ENCODE results near the gene JAZF1. TPM values are rescaled to one million over a fixed set of nuclear protein-coding genes. Genes with fewer than 3 reads are reported as not detected.

JAZF1 gene
- 3.9 TPM for total RNA-seq
- 14.5 TPM for polyA plus RNA-seq
- long read RNA-seq, donor 1, partial matches to known transcripts, result 0 of 1 reads
- long read RNA-seq, donor 1, other reads (novel, unspliced or antisense), result 0 of 1 reads
- long read RNA-seq, donor 2, result 0 reads
- long read RNA-seq, donor 3, partial matches to known transcripts, result 0 of 1 reads
- long read RNA-seq, donor 3, other reads (novel, unspliced or antisense), result 0 of 1 reads
- long read RNA-seq, donor 4, transcript JAZF1-201 (5 exons, 3,125 nt), result major isoform, 5 of 5 reads
- long read RNA-seq, donor 4, partial matches to known transcripts, result 0 of 5 reads
- long read RNA-seq, donor 4, other reads (novel, unspliced or antisense), result 0 of 5 reads
- long read RNA-seq, donor 5, transcript JAZF1-201 (5 exons, 3,125 nt), result major isoform, 8 of 8 reads
- long read RNA-seq, donor 5, partial matches to known transcripts, result 0 of 8 reads
- long read RNA-seq, donor 5, other reads (novel, unspliced or antisense), result 0 of 8 reads
- long read RNA-seq, donor 6, transcript JAZF1-201 (5 exons, 3,125 nt), result major isoform, 6 of 6 reads
- long read RNA-seq, donor 6, partial matches to known transcripts, result 0 of 6 reads
- long read RNA-seq, donor 6, other reads (novel, unspliced or antisense), result 0 of 6 reads
- long read RNA-seq, donor 7, transcript JAZF1-201 (5 exons, 3,125 nt), result major isoform, 9 of 9 reads
- long read RNA-seq, donor 7, partial matches to known transcripts, result 0 of 9 reads
- long read RNA-seq, donor 7, other reads (novel, unspliced or antisense), result 0 of 9 reads
- long read RNA-seq, donor 8, partial matches to known transcripts, result 0 of 4 reads
- long read RNA-seq, donor 8, other reads (novel, unspliced or antisense), result 0 of 4 reads
- long read RNA-seq, donor 9, partial matches to known transcripts, result 0 of 1 reads
- long read RNA-seq, donor 9, other reads (novel, unspliced or antisense), result 0 of 1 reads
- long read RNA-seq, donor 10, partial matches to known transcripts, result 0 of 3 reads
- long read RNA-seq, donor 10, other reads (novel, unspliced or antisense), result 0 of 3 reads

DNA sequence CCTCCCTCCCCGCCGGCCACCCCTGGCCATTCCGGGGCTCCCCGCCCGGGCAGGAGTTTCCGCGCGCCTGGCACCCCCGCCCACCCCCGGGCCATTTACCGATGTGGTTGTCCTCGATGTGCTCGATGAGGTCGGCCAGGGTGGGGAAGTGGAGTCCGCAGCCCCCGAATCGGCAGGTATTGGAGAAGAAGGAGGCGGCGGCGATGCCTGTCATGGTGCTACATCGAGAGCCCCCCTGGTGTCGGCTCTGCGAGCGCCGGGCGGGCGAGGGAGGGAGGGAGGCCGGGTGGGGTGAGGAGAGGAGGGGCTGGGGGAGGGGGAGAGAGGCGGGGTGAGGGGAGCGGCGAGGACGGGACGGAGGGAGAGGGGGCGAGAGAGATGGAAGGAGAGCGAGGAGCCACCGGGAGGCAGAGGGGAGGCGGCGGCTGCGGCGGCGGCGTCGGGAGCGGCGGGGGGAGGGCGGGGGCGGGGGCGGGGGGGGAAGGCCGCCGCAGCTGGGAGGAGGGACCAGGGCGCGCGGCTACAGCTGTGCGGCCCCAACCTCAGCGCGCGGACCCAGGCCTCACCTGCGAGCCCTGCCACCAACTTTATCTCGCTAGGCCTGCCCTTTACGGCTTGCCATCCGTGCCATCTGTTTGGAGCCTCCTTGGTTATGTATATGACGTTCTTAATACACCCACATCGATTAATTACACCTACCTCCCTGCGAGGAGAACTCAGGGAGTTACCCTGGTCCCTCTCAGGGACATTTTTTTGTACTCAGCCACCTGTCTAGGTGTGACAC, at the start of gene JAZF1:
JAZF1 (minus strand) TSS at position 432 of the 784 bp plus-strand sequence.
- Histone ChIP-seq H3K36me3 (ENCODE audit: control insufficient read depth in 2 of 2, insufficient read depth in 2 of 2, low read length in 1 of 2) (peaks cover 0 to under 1% of the 10 kb centered on the region in 2 donors), H3K9me3 (ENCODE audit: control insufficient read depth in 2 of 2, insufficient read depth in 1 of 2, low read length in 1 of 2) (no peaks in the 10 kb centered on the region)
- 1% methylated on average over 59 of the region's 64 CpGs for WGBS

DNA sequence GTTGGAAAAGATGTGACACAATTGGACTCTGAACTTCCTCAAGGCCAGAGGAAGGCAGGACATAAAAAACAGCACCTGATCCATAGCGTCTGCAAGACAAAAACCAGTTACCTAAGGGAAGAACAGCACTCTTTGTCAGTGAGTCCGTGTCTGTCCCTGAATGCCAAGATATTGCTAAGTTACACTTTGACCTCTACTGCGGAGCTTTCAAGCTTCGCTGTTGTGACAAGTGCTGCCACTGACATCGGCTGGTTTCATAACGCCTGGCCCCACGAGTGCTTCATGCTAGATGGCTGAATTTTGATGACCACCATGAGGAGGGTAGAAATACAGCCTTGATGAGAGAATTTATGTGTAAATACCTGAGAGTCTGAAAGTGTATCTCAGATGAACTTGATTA, 49.7 kb upstream of the JAZF1 start:
- Histone ChIP-seq H3K9me3 (ENCODE audit: control insufficient read depth in 2 of 2, insufficient read depth in 1 of 2, low read length in 1 of 2) (no peaks in the 10 kb centered on the region), H3K27me3 (ENCODE audit: control insufficient read depth in 2 of 2, insufficient read depth in 1 of 2, low read length in 1 of 2) (no peaks in the 10 kb centered on the region), H3K36me3 (ENCODE audit: control insufficient read depth in 2 of 2, insufficient read depth in 2 of 2, low read length in 1 of 2) (no peaks in the 10 kb centered on the region), H3K4me1 (ENCODE audit: control insufficient read depth in 2 of 2, insufficient read depth in 2 of 2, low read length in 2 of 2) (no peaks in the 10 kb centered on the region), H3K4me3 (ENCODE audit: low read length in 2 of 2) (no peak overlapping the region), H3K27ac (ENCODE audit: low read depth in 1 of 2, low read length in 1 of 2) (no peak overlapping the region)
- 97% methylated on average over 7 of the region's 7 CpGs for WGBS
- DNase-seq (ENCODE audit: low read depth in 6 of 9, low spot score in 9 of 9), result no peak

More for the DNA sequence above, at the start of gene JAZF1:
- peak within 1 kb of the TSS; percentile 58 to 82 for H3K27ac ChIP-seq (ENCODE audit: low read depth in 1 of 2, low read length in 1 of 2)
- peaks cover 2 to 7% of the 10 kb centered on the region in 2 donors for H3K4me1 ChIP-seq (ENCODE audit: control insufficient read depth in 2 of 2, insufficient read depth in 2 of 2, low read length in 2 of 2)
- peaks cover 2 to 8% of the 10 kb centered on the region in 2 donors for H3K27me3 ChIP-seq (ENCODE audit: control insufficient read depth in 2 of 2, insufficient read depth in 1 of 2, low read length in 1 of 2)
- peak within 1 kb of the TSS; percentile 58 to 86 for H3K4me3 ChIP-seq (ENCODE audit: low read length in 2 of 2)
- DNase-seq (ENCODE audit: low read depth in 6 of 9, low spot score in 9 of 9), result peak in 6 of 9 donors; percentile 41 to 72 (median 54)

DNA sequence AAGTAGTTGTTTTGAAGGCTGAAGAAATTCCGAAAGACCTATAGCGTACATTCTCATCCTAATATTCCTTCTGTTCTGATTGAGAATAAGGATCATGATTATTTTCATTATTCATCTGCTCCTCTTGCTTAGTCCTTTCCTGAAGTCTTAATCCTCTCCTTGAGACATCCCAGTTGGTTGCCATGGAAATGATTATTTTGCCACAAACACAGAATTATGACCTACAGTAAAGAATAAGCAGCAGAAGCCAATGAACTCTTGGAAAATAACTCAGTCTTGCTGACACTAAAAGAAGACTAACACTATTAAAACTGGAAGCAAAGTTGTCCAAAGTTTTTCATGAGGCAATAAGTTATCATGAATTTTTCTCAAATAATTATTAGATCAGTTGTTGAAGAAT, 47.8 kb upstream of the JAZF1 start:
- H3K36me3 ChIP-seq (ENCODE audit: control insufficient read depth in 2 of 2, insufficient read depth in 2 of 2, low read length in 1 of 2), result no peaks in the 10 kb centered on the region
- WGBS, result 50% methylated on average over 2 of the region's 2 CpGs

DNA sequence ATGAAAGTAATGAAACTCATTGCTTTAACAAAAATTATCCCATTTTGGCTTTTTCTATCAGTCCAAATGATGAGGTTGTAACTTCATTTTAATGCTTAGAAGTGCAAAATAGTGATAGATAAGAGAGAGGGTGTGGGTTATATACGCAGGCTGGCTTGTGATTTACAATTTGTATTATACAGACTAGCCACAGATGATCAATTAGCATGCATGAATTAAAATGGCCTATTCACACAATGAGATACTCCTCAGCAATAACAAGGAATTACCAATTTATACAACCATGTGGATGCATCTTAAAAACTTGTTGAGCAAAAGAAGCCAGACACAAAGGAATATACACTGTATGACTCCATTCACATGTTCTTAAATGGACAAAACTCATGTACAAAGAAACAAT, 45.4 kb upstream of the JAZF1 start:
- H3K4me1 ChIP-seq (ENCODE audit: control insufficient read depth in 2 of 2, insufficient read depth in 2 of 2, low read length in 2 of 2), result no peaks in the 10 kb centered on the region
- H3K36me3 ChIP-seq (ENCODE audit: control insufficient read depth in 2 of 2, insufficient read depth in 2 of 2, low read length in 1 of 2), result no peaks in the 10 kb centered on the region
- H3K9me3 ChIP-seq (ENCODE audit: control insufficient read depth in 2 of 2, insufficient read depth in 1 of 2, low read length in 1 of 2), result no peaks in the 10 kb centered on the region
- DNase-seq (ENCODE audit: low read depth in 6 of 9, low spot score in 9 of 9), result no peak
- no peaks in the 10 kb centered on the region for H3K27me3 ChIP-seq (ENCODE audit: control insufficient read depth in 2 of 2, insufficient read depth in 1 of 2, low read length in 1 of 2)
- H3K4me3 ChIP-seq (ENCODE audit: low read length in 2 of 2), result no peak overlapping the region
- H3K27ac ChIP-seq (ENCODE audit: low read depth in 1 of 2, low read length in 1 of 2), result no peak overlapping the region
- 99% methylated on average over 1 of the region's 1 CpG for WGBS

More for the DNA sequence above, 47.8 kb upstream of the JAZF1 start:
- no peaks in the 10 kb centered on the region for H3K27me3 ChIP-seq (ENCODE audit: control insufficient read depth in 2 of 2, insufficient read depth in 1 of 2, low read length in 1 of 2)
- no peak overlapping the region for H3K27ac ChIP-seq (ENCODE audit: low read depth in 1 of 2, low read length in 1 of 2)
- H3K9me3 ChIP-seq (ENCODE audit: control insufficient read depth in 2 of 2, insufficient read depth in 1 of 2, low read length in 1 of 2), result no peaks in the 10 kb centered on the region
- H3K4me1 ChIP-seq (ENCODE audit: control insufficient read depth in 2 of 2, insufficient read depth in 2 of 2, low read length in 2 of 2), result no peaks in the 10 kb centered on the region
- DNase-seq (ENCODE audit: low read depth in 6 of 9, low spot score in 9 of 9), result no peak
- H3K4me3 ChIP-seq (ENCODE audit: low read length in 2 of 2), result no peak overlapping the region

DNA sequence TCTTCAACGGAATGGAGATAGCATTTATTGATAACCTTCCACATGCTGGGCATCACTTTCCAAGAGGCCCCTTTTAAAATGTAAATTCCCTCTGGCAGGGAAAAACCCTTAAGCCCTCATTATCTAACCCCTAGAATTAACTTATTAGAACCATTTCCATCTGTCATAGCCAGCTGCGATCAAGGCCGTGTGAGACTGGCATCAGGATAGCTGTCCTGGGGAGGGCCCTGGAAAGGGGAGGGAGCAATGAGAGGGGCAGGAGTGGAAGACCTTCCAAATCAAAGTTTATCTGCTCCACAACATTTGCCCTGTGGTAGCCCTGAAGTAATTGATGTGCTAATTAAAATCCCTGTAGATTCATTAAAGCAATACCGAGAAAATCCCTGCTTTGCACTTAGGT, 45.0 kb upstream of the JAZF1 start:
- 97% methylated on average over 4 of the region's 4 CpGs for WGBS
- no peaks in the 10 kb centered on the region for H3K9me3 ChIP-seq (ENCODE audit: control insufficient read depth in 2 of 2, insufficient read depth in 1 of 2, low read length in 1 of 2)

DNA sequence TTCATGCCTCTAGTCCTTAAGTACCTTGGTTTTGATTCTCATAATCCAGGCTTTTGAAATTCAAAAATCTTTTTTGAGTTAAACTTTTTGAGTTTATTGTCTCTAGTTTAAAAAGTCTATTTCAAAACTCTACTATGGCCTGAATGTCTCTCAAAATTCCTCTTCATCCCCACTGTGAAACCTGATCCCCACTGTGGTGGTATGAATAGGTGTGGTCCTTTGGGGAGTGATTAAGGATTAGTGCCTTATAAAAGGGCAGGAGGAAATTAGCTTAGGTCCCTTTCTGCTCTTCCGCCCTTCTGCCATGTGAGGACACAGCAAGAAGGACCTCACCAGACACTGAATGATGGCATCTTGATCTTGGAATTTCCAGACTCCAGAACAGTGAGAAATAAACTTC, 44.1 kb upstream of the JAZF1 start:
- Histone ChIP-seq H3K27ac (ENCODE audit: low read depth in 1 of 2, low read length in 1 of 2) (no peak overlapping the region), H3K9me3 (ENCODE audit: control insufficient read depth in 2 of 2, insufficient read depth in 1 of 2, low read length in 1 of 2) (no peaks in the 10 kb centered on the region), H3K4me3 (ENCODE audit: low read length in 2 of 2) (no peak overlapping the region), H3K4me1 (ENCODE audit: control insufficient read depth in 2 of 2, insufficient read depth in 2 of 2, low read length in 2 of 2) (no peaks in the 10 kb centered on the region), H3K36me3 (ENCODE audit: control insufficient read depth in 2 of 2, insufficient read depth in 2 of 2, low read length in 1 of 2) (no peaks in the 10 kb centered on the region), H3K27me3 (ENCODE audit: control insufficient read depth in 2 of 2, insufficient read depth in 1 of 2, low read length in 1 of 2) (no peaks in the 10 kb centered on the region)
- 98% methylated on average over 1 of the region's 1 CpG for WGBS
- no peak for DNase-seq (ENCODE audit: low read depth in 6 of 9, low spot score in 9 of 9)

More for the DNA sequence above, 45.0 kb upstream of the JAZF1 start:
- no peak for DNase-seq (ENCODE audit: low read depth in 6 of 9, low spot score in 9 of 9)
- H3K4me3 ChIP-seq (ENCODE audit: low read length in 2 of 2), result no peak overlapping the region
- H3K36me3 ChIP-seq (ENCODE audit: control insufficient read depth in 2 of 2, insufficient read depth in 2 of 2, low read length in 1 of 2), result no peaks in the 10 kb centered on the region
- H3K27ac ChIP-seq (ENCODE audit: low read depth in 1 of 2, low read length in 1 of 2), result no peak overlapping the region
- H3K27me3 ChIP-seq (ENCODE audit: control insufficient read depth in 2 of 2, insufficient read depth in 1 of 2, low read length in 1 of 2), result no peaks in the 10 kb centered on the region
- H3K4me1 ChIP-seq (ENCODE audit: control insufficient read depth in 2 of 2, insufficient read depth in 2 of 2, low read length in 2 of 2), result no peaks in the 10 kb centered on the region

DNA sequence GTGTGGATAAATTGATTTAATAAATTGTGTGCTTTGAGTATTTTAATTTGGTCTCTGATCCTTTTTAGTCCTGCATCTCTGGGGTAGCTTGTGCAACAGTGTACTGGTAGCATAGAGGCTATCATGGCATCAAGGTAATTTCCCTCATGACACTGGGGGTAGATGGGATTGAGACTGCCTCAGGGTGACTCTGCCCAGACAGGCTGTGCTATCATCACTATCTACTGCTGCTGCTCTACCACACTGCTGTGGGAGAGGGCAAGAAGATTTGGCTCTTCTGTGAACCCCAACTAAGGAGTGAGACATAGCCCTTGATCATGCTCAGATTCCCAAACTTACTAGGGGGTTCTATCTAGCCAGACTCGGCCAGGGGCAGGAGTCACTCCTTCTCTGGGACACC, 43.6 kb upstream of the JAZF1 start:
- Histone ChIP-seq H3K36me3 (ENCODE audit: control insufficient read depth in 2 of 2, insufficient read depth in 2 of 2, low read length in 1 of 2) (no peaks in the 10 kb centered on the region), H3K4me3 (ENCODE audit: low read length in 2 of 2) (no peak overlapping the region), H3K4me1 (ENCODE audit: control insufficient read depth in 2 of 2, insufficient read depth in 2 of 2, low read length in 2 of 2) (no peaks in the 10 kb centered on the region), H3K27ac (ENCODE audit: low read depth in 1 of 2, low read length in 1 of 2) (no peak overlapping the region), H3K27me3 (ENCODE audit: control insufficient read depth in 2 of 2, insufficient read depth in 1 of 2, low read length in 1 of 2) (no peaks in the 10 kb centered on the region), H3K9me3 (ENCODE audit: control insufficient read depth in 2 of 2, insufficient read depth in 1 of 2, low read length in 1 of 2) (no peaks in the 10 kb centered on the region)
- 92% methylated on average over 1 of the region's 1 CpG for WGBS
- DNase-seq (ENCODE audit: low read depth in 6 of 9, low spot score in 9 of 9), result no peak

DNA sequence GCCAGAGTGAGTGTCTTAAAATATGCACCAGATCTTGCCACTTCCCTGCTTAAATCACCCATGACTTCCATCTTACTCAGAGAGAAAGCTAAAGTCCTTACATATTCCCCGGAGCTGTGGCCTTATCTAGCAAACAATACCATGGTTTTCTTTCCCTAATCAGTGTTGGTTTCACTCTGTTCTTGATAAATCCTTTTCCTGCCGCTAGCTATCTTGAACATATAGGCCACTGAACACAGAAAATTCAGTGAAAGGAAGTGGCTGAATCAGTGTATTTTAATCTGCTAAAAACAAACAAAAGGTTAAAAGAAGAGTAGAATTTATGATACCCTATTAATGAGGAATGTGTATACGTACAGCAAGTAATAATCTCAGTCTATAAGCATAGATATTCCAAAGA, 42.0 kb upstream of the JAZF1 start:
- no peak overlapping the region for H3K27ac ChIP-seq (ENCODE audit: low read depth in 1 of 2, low read length in 1 of 2)
- DNase-seq (ENCODE audit: low read depth in 6 of 9, low spot score in 9 of 9), result no peak
- 42% methylated on average over 3 of the region's 3 CpGs for WGBS
- no peaks in the 10 kb centered on the region for H3K4me1 ChIP-seq (ENCODE audit: control insufficient read depth in 2 of 2, insufficient read depth in 2 of 2, low read length in 2 of 2)
- H3K9me3 ChIP-seq (ENCODE audit: control insufficient read depth in 2 of 2, insufficient read depth in 1 of 2, low read length in 1 of 2), result no peaks in the 10 kb centered on the region
- H3K27me3 ChIP-seq (ENCODE audit: control insufficient read depth in 2 of 2, insufficient read depth in 1 of 2, low read length in 1 of 2), result no peaks in the 10 kb centered on the region
- no peaks in the 10 kb centered on the region for H3K36me3 ChIP-seq (ENCODE audit: control insufficient read depth in 2 of 2, insufficient read depth in 2 of 2, low read length in 1 of 2)
- no peak overlapping the region for H3K4me3 ChIP-seq (ENCODE audit: low read length in 2 of 2)

Measured in thymus (tissue), 14 donors.